ENCODE measurements around the gene ELMOD2.
"Not testable (repeated sequence)": the region's sequence is repeated elsewhere in the genome, so short reads cannot be mapped to it uniquely, and the experiment has no call there.

ELMOD2 gene, protein sequence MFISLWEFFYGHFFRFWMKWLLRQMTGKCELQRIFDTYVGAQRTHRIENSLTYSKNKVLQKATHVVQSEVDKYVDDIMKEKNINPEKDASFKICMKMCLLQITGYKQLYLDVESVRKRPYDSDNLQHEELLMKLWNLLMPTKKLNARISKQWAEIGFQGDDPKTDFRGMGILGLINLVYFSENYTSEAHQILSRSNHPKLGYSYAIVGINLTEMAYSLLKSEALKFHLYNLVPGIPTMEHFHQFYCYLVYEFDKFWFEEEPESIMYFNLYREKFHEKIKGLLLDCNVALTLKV

DNA sequence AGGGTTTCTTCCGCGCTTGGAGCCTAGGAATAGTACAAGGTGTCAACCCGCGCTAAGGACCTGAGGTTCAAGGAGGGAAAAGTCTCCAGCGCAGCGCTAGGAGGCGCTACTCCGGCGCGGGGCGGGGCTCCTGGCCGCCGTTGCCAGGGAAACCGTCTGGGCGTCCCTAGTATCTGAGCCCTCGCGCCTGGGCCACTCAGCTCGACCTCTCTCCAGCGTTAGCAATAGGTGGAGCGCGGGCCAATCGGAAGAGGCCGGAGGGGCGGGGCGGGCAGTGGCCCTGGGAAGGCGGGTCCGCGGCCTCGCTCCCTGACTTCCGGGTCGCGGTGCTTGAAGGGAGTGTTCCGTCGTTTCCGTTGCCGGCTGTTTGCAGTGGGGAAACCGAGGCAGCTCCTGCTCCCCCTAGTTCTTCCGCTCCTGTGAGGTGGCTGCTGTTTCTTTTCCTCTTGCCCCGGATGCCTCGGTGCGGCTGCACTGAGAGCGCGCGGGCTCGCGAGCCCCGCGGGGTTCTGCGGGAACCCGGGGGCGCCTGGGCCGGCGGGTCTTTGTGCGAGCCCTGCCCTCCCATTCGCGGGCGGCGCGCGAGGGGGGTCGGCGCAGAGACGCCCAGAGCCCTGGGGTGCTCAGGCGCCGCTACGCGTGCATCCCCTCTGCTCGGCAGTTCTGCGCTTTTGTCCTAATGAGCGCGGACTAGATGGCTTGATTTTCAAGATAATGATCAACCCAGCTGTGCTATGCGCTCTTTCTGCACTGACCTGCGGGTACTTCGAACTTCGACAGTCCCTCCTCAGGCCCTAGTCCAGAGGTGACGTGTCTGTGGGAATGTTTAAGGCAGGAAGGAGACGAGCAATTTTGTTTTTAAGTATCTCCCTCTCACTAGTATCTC lies at the start of gene ELMOD2:
Gene ELMOD2 (plus strand): TSS at position 312 of the 886 bp plus-strand sequence. CDS start 1,261 bp downstream, outside the sequence.
- DNase-seq (ENCODE audit: low spot score): peak; percentile 100

DNA sequence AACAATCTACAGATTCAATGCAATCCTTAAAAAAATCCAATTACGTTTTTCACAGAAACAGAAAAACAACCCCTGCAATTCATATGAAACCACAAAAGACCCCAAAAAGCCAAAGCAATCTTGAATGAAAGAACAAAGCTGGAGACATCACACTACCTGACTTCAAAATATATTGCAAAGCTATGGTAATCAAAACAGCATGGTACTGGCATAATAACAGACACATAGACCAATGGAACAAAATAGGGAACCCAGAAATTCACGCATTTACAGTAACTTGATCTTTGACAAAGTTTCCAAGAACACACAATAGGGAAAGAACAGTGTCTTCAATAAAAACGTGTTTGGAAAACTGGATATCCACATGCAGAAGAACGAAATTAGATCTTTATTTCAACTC lies 40.5 kb upstream of the ELMOD2 start:
- no peak for DNase-seq (ENCODE audit: low spot score)

DNA sequence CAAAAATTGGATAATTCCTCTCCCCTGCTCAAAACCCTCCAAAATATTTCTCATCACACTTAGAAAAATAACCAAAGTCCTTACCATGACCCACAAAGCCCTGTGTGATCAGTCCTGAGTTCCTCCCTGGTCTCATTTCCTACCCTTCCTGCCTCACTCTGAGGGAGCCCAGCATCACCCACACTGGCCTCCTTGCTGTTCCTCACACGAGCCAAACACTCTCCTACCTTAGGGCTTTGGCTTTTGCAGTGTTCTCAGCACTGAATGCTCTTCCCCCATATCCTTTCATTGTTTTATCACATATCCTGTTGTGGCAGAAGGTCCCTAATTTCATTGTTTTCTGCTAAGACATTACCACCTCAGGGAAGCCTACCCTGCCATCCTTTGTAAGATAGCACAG lies 38.0 kb upstream of the ELMOD2 start:
- DNase-seq (ENCODE audit: low spot score): no peak

DNA sequence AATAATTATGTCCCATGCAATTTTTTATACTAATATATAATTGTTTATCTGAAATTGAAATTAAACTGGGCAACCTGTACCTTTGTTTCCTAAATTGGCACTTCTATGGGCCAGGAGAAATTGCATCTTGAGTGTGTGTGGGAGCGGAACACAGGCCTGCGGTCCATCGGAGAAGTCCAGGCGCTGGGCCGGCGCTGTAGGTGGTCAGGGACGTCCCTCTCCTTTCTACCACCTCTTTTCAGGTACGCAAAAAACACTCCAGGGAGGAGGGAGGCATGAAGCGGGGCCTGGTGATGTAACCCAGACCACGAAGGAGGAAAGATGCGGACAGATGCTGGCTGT lies 26.6 kb upstream of the ELMOD2 start:
- DNase-seq (ENCODE audit: low spot score): no peak

DNA sequence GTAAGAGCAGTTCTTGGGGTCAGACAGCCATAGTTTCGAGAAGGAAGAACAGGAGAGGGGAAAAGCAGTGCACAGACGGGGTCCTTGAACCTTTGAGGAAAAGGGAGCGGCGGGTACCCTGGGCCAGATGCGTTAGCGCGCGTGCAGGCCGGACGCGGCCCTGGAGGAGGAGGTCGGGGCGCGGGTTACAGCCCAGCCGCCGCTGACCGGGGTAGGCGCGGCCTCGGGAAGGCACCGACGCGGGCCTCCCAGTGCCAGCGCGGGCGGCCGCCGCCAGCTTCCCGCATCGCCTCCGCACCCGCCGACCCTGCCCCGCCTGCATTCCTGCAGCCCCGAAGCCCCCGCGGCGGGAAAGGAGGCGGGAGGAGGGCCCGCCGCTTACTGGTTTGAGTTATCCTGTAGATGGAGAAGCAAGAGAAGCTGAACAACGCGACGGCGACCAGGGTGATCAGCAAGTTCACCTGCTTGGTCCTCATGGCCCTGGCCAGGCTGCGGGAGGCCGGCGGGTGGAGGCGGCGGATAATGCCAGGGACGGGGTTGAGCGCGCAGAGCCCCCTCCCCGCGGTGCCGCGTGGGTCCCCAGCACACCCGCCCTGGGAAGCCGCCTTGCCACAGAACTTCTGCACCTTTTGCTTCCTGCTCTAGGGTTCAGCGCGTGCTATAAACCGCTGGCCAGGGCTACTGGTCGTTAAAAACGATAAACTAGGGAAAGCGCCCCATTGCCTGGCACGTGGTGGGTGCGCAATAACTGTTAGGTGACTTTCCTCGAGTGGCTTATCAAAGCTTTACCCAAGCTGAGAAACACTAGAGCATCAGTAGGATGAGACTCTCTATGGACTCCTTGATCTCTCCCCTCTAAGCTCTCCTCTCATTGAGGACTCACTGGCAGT lies 26.0 kb upstream of the ELMOD2 start, which contains the start of gene MGAT4D:
Gene MGAT4D (minus strand): TSS at position 547 of the 890 bp plus-strand sequence. CDS start 71 bp downstream, at position 476.
- peak; percentile 28 for DNase-seq (ENCODE audit: low spot score)

DNA sequence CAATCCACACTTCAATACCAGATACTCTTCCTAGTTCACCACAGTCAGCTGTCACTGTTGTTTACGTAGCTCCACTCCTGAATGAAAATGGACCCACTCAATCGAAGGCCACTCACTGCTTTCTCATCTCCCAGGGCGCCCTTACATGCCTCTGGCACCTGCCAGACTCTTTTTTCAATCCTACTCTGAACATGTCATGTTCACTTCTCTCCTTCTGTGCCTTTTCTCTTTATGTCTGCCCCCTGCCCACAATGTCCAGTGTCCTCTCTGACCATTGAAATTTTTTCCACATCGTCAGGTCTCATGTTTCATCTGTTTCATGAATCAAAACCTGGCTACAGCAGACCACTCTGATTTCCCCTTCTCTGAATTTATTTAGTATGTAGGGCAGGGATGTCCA lies 24.6 kb upstream of the ELMOD2 start:
- no peak for DNase-seq (ENCODE audit: low spot score)

DNA sequence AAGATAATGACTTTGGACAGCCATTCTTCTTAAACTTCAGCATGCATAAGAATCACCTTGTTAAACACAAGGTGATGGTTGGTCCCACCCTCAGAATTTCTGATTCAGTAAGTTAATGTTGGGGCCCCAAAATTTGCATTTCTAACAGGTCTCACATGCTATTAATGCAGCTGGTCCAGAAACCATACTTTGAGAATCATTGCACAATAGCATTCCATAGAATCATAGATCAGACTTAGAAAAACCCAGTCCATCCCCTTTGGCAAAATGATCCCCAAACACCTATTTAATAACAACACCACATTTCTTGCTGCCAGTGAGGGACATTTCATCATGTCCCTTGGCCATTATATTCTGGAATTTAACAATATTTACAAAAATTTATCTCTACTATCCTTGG lies 19.7 kb upstream of the ELMOD2 start:
- DNase-seq (ENCODE audit: low spot score): no peak

DNA sequence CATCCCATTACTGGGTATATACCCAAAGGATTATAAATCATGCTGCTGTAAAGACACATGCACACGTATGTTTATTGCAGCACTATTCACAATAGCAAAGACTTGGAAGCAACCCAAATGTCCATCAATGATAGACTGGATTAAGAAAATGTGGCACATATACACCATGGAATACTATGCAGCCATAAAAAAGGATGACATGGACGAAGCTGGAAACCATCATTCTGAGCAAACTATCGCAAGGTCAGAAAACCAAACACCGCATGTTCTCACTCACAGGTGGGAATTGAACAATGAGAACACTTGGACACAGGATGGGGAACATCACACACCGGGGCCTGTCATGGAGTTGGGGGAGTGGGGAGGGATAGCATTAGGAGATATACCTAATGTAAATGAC lies 10.2 kb upstream of the ELMOD2 start:
- not testable (repeated sequence) for DNase-seq (ENCODE audit: low spot score)

DNA sequence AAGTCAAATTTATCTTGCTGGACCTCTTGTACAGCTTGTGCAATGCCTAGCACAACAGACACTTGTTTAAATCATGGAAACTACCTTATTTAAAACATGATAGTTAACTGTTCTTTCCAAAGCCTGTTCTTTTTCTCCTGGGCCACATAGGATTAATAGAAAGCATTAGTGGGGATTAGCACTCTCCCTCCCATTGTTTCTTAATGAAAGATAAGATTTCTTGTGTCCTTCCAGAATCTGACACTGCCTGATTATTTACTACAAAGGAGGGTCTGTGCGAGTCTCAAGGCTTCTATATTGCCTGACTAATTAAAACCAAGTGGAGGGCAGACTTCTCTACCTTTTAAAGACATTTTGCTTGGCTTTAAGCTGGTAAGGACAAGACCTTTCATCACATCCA lies 8.5 kb upstream of the ELMOD2 start:
- DNase-seq (ENCODE audit: low spot score): no peak

DNA sequence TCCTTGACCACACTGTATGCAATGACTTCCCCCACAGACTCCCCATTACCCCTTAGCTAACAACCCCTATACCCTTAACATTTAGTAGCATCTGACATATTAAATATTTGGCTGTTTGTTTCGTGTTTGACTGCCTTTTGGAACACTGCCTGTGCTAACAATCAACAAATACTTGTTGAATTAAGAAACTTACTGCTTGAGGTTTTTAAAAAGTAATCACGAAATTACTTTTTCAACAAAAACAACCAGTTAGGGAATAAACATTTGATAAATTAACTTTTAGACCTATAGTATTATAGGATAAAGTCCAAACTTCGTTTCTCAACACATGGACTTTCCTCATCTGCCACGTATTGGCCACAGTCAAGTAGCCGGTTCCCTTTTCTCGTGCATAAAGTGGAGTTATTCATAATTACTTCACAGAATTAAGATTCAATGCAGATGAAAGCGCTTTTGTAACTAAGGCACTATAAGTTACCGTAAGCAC lies 555 bp upstream of the ELMOD2 start:
- no peak for DNase-seq (ENCODE audit: low spot score)

DNA sequence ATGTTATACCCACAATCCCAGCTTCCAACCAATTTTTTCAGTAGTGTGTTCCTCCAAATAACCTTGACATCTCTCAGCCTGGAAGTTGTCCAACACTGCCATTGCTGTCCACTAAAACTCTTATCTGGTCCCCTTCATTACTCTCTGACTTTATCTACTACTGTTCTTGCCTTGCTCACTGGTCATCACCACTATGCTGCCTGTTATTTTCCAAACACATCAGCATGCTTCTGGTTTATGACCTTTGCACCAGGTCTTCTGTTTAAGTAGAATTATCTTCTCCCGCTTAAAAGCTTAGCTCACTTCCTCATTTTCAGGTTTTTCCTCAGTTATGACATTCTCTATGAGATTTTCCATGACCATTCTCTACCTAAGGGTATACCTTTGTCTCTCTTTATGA lies 5.5 kb downstream of the ELMOD2 start:
- no peak for DNase-seq (ENCODE audit: low spot score)

DNA sequence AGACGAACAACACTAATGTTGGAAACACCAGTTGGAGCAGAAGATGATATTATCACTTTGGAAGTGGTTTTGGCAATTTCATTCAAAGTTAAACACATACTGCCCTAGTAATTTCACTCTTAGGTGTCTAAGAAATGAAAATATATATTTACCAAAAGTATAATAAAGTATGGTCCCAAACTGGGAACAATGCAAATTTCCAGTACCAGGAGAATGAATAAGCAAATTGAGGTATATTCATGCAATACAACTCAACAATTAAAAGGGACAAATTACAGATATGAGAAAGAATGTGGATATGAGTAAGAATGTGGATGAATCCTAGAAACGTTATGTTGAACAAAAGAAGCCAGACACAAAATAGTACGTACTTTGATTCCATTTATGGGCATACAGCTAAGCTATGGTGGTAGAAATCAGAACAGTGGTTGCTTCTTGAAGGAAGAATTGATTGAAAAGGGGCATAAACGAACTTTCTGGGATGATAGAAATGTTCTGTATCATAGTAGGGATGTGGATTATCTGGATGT lies 10.0 kb downstream of the ELMOD2 start:
- peak; percentile 19 for DNase-seq (ENCODE audit: low spot score)

DNA sequence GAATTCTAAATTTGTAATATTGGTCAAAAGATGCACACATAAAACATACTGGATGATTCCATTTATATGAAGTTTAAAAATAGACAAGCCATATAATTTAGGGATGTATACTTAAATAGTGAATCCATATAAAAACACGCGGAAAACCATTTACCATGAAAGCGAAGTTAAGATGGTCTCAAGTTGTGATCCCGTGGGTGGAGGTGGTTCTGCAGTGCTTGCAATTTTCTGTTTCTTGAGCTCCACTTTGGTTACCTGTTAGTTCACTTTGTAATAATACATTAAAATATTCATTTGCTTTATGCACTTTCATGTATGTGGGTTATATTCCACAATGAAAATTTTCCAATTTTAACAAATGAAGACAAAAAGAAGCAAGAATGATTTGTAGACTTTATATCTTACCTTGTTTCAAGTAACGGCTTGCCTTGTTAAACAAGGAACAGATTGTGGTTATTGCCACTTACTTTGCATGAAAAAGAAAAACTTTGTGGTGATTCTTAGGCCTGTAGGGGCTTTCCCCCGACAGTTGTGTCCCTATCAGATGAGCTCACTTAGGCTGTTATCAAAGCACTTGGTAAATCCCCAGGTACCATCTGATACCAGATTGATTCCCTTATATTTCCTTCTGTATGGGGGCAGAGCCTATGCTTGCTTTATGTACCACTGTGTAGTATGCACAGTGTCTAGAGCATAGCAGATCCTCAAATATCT lies 32.6 kb downstream of the ELMOD2 start:
- DNase-seq (ENCODE audit: low spot score): no peak

DNA sequence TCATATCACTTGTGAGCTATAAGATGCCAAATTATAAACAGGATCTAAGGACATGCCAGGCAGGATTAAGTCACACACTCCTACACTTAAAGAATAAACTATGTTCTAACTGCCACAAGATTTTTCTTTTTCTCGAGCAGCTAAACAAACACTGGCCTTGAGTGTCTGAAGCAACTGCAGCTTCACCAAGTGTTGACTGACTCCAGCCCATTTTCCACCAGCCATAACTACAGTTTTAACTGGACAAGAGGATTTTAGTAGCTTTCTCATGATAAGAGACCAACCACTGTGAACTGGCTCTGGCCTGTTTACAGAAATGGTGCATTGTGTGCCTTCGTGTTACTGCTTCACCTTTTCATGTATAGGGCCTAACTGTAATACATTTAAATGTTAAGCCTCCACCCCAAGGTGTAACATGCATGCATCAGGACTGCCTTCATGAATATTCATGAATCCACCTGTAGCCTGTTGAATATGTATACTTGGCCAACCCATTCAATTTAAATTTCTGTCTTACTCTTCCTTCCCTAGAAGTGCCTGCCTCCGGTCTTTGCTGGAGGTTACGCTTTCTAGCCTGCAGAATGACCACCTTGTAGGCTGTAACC lies 34.0 kb downstream of the ELMOD2 start:
- DNase-seq (ENCODE audit: low spot score): no peak

DNA sequence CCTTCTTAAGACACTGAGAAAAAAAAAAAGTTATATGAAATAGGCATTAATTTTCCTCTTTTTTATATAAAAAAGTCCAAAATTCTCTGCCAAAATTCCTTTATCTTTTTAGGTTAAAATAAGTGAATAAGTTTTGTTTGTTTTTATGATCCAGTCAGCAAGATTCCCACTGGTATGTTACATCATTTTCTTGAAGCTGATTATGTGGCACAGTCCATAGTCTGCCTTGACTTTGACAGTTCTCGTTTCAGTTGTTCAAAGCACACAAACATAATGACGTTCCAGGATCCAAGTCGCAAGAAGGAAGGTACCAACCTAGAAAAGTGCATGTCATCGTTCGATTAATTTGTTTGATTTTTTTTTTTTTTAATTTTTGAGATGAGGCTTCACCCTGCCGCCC lies 35.7 kb downstream of the ELMOD2 start:
- no peak for DNase-seq (ENCODE audit: low spot score)

DNA sequence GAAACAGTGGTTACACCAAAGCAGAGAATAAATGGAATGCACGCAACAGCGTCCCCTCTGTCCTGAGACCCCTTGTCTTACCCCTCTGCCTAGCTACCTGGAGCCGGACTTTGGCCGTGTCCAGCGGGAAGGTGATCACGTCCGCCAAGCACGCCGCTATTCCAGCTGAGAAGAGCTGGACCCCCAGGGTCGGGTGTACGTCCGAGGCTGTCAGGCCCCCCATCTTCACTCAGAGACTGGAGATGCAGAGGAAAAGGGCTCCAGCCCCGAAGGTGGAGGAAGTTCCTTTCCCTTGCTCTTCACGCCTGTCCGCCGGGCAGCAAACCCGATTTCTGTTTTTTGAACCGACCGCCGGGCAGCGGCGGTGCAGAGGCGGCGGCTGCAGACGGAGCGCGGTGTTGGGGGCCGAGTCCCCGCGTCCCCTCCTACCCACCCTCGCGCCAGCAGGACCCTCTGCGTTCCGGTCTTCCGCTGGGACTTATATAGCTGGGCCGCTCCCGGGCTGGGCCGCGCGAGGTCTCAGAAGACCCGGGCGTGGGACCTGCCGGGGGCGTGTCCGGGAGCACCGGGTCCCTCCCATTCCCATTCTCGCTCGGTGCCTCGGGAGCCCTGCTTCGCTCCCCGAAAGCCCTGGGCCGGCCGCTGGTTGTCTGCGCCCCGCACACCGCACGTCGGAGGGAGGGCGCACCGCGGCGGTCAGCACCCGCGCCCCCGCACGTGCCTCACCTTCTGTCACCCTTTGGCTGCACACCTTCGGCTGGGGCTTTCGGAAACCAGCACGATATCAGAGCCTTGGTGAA lies 44.7 kb downstream of the ELMOD2 start, which contains the start of gene UCP1:
Gene UCP1 (minus strand): TSS at position 455 of the 800 bp plus-strand sequence. CDS start 232 bp downstream, at position 223.
- peak; percentile 52 for DNase-seq (ENCODE audit: low spot score)

DNA sequence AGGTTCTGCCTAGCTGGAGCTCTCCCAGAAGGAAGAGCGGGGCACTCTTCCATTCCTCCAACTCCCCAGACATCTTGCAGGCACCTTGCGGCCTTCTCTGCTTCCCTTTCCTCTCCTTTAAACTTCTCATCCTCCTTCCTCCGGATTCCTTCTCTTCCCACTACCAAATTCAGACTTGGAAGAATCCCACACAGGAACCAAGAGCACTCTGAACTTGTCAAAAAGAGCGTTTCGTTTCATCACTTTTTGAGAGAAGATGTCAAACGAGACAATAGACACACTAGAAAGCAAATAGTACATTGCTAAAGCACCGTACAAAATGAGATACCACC lies 45.3 kb downstream of the ELMOD2 start:
- DNase-seq (ENCODE audit: low spot score): no peak

DNA sequence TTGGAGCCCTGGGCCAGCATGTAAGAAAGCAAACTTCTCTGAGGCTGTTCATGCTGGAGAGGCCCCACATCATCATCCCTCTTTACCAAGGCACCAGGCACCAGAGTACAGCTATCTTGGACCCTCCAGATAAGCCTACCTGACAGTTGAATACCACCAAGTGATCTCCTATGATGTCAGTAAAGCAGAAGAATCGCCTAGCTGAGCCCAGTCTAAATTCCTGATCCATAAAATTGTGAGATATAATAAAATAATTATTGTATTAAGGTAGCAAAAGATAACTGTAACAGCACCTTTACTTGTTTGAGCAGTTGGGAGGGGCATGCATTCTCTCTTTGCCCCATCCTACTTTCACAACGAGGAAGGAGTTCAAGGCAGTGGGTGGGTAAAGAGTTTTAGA lies 47.7 kb downstream of the ELMOD2 start:
- no peak for DNase-seq (ENCODE audit: low spot score)

DNA sequence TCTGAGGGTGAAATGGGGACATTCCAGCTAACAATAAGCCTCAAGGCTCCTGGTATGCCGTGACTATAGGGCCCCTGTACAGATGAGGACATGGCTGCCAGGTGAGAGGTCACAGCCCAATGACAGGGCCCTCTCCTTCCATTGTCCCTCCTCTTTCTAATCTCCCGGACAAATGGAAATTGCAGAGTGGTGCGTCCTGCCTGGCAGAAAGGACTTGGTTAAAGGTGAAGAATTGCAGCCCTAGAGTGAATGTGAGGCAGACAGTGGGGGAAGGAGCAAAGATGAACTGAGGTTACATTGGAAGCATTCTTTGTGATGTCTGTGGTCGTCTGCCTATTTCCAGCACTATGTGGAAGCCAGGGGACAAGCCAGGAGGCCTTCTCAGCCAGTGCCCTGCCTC lies 51.5 kb downstream of the ELMOD2 start:
- DNase-seq (ENCODE audit: low spot score): no peak

DNA sequence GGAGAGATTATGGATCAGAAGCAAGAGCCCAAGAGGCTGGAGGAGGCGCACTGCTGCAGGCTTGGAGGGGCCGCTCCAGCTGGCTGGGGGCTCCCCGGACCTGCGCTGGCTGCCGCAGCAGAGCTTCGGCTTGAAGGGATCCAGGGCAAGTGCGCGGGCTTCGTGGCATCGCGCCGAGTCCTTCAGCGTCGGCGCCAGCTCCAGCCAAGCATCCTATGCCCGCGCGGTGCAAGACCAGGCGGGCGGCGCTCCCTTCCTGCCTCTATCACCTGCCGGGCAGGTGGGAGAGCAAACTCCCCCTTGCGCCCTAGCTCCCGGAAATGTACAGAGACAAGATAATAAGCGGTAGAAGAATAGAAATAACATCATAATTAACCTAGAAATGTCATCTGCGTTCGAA lies 55.3 kb downstream of the ELMOD2 start:
- no peak for DNase-seq (ENCODE audit: low spot score)

Data from GM03348 (cell line).